Measurements from ENCODE around the gene TRMT44.

GRCh38 chr4:8407316-8407715, 33.3 kb upstream of the TRMT44 start:
- TF ChIP-seq CTCF (IDR thresholded peaks at IDR 0.05), result no peak
- no peak for TF ChIP-seq POLR2A (IDR thresholded peaks at IDR 0.05)
